ENCODE results near the gene CEP164.
"Not testable (repeated sequence)": the region's sequence is repeated elsewhere in the genome, so short reads cannot be mapped to it uniquely, and the experiment has no call there.

The CEP164 gene

DNA sequence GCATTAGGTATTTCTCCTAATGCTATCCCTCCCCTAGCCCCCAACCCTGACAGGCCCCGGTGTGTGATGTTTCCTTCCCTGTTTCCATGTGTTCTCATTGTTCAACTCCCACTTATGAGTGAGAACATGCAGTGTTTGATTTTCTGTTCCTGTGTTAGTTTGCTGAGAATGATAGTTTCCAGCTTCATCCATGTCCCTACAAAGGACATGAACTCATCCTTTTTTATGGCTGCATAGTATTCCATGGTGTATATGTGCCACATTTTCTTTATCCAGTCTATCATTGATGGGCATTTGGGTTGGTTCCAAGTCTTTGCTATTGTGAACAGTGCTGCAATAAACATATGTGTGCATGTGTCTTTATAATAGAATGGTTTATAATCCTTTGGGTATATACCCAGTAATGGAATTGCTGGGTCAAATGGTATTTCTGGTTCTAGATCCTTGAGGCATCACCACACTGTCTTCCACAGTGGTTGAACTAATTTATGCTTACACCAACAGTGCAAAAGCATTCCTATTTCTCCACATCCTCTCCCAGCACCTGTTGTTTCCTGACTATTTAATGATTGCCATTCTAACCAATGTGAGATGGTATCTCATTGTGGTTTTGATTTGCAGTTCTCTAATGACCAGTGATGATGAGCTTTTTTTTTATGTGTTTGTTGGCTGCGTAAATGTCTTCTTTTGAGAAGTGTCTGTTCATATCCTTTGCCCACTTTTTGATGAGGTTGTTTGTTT is 71.6 kb downstream of the CEP164 start:
- DNase-seq, result not testable (repeated sequence)

DNA sequence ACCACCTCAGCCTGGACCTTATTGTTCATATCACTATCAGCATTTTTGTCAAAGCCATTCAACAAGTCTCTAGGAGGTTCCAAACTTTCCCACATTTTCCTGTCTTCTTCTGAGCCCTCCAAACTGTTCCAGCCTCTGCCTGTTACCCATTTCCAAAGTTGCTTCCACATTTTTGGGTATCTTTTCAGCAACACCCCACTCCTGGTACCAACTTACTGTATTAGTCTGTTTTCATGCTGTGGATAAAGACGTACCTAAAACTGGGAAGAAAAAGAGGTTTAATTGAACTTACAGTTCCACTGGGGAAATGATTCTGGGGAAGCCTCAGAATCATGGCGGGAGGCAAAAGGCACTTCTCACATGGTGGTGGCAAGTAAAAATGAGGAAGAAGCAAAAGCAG is 78.2 kb downstream of the CEP164 start:
- not testable (repeated sequence) for DNase-seq

DNA sequence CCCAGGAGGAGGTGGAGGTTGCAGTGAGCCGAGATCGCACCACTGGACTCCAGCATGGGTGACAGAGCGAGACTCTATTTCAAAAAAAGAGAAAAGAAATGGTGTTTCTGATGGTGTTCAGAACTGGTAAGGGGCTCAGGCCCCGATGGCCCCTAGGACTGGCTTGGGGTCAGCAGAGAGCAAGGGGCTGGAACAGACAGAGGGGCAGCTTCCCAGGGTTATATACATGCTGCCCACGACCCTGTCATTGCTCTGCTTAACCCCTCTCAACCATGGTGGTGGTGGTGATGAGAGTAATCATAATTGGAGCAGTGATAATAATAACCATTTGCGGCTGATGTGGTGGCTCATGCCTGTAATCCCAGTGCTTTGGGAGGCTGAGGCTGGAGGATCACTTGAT is 79.4 kb downstream of the CEP164 start:
- DNase-seq, result no peak

DNA sequence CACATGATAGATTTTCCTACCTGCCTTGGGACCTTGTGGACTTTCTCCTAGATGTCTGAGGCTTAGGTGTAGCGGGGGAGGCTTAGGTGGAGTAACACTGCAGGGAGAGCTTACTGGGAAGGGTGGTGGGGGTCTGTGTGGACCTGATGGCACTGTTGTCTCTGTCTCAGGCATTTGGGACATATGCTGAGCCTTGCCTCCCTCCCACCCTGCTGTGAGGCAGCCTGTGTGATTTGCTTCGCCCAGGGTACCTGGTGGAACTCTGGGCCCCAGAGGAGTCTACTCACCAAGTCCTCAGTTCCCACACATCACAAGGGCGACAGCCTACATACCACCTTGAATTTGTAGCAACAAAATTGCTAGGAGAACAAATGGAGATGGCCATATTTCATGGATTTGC is 80.7 kb downstream of the CEP164 start:
- no peak for DNase-seq

DNA sequence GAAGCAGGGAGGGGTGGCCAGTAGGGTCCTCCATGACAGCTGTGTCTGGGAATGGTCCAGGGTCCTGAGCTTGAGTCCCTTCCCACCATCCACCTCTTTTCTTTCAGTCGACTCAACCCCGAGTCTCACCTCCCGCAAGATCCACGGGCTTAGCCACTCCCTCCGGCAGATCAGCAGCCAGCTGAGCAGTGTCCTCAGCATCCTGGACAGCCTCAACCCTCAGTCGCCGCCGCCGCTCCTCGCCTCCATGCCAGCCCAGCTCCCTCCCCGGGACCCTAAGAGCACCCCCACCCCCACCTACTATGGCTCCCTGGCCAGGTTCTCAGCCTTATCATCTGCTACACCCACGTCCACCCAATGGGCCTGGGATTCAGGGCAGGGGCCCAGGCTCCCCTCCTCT is 81.9 kb downstream of the CEP164 start:
- no peak for DNase-seq

DNA sequence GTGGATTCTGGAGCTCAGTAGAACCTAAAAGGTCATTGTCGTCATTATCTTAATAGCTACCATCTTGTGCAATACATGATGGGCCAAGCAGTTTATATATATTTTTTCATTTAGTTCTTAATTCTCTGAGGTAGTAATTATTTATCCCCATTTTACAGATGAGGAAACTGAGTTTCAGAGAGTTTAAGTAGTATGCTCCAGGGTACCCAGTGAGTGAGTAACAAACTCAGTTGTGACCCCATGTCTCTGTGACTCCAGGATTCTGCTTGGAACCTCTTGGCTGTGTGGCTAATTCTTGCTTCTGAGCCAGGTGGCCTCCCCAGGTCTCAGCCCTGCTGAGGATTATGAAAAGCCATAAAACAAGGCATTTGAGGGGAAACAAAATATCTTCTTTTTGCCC is 82.6 kb downstream of the CEP164 start:
- DNase-seq, result no peak

DNA sequence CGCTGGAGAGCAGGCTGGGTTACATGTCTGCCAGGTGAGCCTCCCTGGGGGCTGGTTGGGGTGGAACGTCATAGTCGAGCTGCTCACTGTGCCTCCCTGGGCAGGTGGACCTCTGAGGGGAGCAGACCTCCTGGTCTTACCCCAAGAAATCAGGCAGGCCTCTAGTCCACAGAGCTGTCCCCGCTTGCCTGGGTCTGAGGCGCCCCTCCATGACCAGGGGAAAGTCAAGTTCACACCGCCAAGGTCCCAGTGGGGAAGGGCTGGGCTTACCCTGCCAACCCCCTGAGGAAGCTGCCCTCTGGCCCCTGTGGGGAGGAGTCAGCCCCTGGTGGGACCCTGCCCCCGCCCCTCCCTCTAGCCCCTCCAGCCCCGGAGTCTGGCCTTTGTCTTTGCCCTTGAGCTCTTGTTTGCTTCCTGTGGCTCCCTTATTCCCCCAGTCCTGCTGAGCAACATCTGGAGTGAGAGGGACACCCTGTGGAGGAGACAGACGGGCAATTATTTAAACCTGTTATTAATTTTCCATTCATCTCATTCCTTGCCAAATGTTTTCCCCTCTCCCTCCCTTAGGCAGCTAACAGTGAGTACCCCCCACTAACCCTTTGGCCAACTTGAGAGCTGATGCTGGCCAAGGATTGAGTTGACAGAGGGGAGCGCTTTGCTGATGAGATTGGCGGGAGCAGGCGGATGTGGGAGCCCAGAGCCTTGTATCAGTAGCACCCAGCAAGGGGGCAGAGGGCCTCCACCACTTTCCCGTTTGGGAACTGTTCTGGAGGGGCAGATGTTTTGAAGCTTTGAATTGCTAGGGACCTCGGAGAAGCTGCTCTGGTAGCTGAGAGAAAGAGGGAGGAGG is 83.4 kb downstream of the CEP164 start:
- no peak for DNase-seq

DNA sequence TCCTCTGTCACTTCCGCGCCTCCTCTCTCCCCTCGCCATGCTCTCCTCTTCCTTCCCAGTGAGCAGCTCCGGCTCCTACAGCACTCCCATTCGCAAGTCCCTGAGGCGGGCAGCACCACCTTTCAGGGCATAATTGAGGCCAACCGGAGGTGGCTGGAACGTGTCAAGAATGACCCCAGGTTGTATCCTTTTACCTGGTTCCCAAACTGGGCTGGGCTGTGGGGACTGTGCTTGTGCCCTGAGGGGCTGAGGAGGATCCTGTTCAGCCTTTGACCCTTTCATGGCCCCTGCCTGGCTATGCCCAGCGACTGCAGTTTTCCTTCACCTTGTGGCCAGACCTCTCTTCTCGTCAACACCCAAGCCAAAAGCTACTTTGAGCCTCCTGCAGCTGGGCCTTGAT is 84.1 kb downstream of the CEP164 start:
- no peak for DNase-seq

DNA sequence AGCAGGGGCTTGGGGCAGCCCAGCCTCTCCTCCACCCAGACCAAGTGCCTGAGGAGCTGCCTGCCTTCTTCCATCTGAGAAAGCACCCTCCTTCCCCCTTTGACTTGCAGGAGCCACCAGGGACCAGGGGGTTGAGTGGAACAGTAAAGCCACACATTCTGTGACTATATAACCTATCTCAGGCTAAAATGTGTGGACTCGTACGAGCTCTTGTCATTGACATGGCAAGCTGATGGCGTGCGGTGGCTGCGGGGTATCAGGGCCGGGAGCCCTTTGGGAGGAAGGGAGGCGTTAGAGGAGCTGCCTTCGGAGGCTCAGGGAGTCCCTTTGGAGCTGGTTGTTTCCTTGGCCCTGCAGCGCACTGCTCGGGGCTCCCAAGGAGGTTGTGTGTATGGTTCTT is 84.5 kb downstream of the CEP164 start:
- no peak for DNase-seq

DNA sequence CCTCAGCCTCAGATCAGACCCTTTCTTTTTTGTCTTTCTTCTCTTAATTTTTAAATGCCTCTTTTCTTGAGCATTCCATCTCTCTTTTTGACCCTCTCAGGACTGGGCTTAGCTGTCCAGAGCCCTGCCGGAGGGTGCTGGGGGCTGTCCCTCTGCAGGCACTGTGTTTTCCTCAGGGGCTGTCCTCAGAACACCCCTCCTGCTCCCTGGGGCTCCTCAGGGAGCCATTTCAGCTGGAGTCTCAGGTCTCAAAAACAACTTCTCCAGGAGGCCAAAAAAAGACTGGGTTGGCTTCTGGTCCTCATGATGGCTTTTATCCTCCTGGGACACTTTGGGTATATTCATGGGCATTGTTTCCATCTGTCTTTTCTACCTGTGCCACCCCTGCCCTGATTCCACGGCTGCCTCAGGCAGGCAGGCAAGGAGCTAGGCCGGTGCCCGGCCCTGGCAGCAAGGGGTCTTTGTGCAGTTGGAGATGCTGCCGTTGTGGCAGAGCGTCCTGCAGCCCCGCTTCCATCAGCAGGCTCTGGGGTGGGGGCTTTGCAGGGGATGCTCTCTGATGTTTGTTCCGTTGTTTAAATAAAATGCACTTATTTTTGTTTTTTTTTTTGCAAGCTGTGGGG is 85.1 kb downstream of the CEP164 start:
- DNase-seq, result no peak

DNA sequence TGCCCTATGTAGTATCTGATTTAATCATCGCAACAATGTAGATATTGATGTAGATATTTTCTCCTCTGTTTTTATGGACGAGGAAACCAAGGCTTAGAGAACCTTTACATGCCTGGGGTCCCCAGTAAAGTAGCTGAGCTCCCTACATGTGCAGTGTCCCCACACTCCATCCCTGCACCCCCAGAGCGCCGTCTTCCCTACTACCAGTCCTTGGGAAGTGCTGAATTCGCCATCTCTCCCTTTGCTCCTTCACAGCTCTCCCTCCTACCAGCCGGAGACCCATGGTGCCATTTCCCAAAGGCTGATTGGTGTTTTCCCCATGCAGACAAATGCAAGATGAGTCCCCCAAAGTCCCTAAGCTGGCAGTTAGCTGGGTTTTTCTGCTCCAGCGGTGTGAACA is 86.0 kb downstream of the CEP164 start:
- no peak for DNase-seq

DNA sequence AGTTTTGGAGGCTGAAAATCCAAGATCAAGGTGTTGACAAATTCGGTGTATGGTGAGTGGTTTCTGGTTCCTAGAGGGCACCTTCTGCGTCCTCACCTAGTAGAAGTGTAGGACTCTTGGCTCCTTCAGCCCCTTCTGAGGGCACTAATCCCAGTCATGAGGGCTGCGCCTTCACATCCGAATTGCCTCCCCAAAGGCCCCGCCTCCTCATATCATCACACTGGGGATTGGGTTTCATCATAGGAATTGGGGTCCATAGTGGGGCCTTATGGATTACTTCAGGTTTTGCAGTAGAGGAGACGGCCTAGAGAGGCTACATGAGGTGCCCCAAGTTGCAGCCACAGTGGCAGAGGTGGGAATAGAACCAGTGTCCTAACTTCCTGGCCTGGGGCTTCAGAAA is 87.1 kb downstream of the CEP164 start:
- DNase-seq, result no peak

DNA sequence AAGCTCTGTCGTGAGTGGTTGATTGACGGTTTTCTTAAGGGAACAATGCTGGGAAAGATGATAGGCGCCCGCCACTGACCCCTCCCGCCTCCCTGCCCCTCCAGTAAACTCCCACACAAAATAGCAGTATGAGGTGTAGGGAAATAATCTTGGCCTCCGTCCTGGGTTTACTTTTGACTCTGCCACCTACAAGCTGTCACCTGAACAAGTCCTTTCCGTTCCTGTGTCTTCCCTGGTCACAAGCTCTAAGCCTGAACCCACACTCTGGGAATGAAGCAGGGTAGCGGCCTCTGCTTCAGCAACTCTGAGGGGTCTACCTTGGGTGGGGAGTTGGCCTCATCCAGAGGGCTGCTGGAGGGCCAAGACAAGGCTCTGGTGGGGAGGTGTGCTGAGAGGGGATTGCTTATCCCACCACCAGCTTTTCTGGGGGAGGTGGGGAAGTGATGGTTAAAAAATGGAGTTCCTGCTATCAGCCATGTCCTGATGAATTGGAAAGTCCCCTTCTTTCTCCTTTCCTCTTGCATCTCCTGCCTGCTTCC is 87.8 kb downstream of the CEP164 start:
- DNase-seq, result no peak

DNA sequence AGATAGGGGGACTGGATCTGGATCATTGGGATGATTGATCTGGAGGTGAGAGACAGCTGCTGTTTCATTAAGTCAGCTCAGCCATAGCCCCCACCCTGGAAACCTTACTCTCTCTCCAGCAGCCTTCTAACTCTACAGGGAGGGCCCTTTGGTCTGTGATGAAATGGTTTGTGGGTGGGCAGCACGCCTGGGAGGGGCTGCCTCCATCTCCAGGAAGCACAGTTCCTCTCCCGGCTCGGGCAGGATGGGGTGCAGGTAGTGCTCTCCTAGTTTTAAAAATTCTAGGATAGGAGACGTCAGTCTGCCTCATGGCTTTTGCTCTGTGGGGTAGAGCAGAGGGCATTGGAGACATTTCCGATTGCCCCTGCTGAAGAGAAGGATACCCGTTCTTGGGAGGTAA is 89.7 kb downstream of the CEP164 start:
- DNase-seq, result no peak

DNA sequence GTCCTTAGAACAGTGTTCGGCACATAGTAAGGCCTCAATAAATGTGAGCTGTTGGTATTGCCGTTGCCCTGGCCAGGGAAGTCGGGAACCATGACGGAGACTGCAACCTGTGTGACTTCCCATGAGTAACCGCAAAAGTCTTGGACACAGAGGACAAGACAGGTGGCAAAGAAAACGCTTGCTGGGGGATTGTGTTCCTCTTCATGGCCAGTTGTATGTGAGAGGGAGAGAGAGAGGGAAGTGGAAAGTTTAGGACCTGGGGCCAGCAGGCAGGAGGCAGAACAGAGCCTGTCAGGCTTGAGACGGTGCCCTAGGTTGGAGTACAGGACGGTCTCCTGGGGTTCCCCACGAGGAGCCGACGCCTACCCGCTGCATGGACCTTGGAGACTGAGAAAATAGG is 90.2 kb downstream of the CEP164 start:
- no peak for DNase-seq

DNA sequence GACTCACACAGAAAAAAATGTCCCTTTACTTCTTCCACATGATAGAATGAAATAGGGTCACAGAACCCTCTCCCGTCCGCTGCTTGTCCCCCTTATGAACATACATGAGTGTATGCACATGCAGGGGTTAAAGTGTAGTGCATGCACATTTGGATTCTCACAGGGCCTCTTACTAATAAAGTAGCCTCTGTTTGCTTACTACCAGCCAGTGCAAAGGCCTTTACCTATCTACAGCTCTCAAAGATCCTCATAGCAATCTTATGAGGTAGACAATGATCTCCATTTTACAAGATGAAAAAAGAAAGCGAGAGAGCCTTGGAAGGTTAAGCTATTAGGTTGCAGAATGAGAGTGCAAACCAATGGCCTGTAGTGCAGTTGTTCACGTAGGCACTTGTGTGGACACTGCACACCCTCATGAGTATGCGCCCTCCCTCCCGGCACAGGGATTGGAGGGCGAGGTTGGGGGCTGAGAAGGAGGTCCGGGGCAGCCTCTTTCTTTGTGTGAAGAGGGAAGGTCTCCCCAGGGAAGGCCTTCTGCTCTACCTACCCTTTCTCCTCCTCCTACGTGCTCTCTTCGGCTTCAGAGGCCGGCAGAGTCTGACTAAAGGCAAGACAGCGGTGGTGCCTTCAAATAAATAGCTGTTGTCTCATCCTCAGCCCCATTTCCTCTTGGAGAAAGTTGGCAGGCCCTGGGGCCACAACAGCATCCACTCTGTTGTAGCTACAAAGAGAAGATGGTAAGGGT is 91.3 kb downstream of the CEP164 start:
- no peak for DNase-seq

DNA sequence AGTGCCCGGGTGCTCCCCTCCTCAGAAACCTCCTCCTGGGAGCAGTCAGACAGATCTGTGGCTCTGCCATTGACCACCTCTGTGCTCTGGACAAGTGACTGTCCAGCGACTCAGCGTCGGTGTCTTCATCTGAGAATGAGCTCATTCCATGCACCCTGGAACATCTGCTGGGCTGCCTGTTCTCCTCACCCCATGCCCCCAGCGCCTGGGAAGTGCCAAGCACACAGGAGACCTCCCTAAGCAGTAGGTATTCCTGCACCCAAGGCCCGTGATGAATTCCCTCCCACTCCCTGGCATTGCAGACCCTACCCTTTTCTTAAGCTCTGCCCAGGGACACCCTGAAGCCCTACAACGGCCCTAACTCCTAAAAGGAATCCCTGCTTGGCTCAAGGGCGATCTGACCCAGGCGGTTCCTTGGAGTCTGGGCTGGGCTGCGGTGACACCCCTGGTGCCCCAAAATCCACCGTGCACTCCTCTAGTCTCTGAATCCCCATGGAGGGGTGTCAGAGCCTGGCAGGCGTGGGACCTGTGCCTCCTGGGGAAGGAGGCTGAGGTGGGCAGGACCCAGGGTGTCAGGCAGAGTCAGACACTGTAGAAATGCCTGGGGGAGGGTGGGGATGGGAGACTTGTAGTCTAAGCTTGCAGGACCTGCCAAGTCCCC is 92.0 kb downstream of the CEP164 start:
- DNase-seq, result no peak

DNA sequence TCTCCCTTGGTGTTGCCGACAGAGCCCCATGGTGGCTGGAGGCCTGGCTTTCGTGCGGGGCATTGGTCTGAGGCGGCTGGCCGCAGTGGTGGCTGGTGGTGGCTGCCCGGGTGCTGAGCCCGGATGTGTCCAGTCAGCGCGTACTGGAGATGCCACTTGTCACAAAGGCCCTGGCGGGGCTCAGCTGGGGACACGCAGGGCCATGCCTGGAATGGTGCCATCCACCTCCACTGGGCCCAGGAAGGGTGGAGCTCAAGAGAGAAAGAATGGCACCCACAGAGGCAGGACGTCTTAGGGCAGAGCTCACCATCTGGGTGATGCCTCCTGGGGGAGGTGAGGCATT is 92.5 kb downstream of the CEP164 start:
- no peak for DNase-seq

DNA sequence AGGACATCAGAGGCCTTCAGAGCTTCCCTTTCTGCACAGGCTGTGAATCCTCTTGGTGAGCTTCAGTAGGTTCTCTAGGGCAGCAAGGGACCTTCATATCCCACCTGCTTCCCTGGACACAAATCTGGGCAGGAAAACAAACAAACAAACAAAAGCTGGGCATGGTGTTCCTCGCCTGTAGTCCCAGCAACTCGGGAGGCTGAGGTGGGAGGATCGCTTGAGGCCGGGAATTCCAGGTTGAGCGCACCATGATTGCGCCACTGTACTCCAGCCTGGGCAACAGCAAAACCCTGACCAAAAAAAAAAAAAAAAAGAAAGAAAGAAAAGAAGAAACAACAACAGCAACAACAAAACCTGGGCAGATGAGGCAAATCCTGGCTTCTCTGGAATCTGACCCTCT is 92.9 kb downstream of the CEP164 start:
- DNase-seq, result no peak

DNA sequence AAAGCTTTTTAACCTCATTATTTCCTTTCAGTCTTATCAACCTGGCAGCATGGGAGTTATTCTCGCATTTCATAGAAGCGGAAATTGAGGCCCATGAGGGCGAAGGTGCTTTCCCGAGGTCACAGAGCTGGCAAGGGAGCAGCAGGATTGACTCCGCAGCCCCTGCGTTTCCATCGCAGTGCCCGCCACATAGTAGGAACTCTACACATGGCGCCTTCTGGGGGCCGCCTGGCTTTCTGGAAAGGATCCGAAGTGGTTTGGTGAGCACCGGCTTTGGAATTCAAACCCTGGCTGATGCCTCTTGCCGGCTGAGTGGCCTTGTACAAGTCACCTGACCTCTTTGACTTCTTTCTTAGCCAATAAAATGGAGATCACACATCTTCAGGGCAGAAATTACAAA is 93.4 kb downstream of the CEP164 start:
- no peak for DNase-seq

DNA sequence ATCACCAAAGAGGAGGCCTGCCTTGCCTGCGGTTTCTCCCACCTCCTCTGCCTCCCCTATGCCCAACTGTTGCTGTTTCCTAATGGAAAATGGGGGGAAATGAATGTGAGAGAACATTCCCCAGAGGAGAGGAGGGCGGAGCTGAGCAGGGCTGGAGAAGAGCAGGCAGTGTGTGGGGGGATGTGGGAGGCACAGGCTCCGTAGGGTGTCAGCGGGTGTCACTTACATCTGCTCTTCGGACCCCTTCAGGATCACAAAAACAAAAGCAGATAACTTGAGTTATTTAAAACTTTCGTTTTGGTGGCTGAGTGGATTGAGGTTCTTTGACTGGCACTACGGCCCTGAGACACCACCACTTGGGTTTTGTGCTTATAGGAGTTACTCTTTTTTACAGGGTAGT is 93.8 kb downstream of the CEP164 start:
- DNase-seq, result no peak

DNA sequence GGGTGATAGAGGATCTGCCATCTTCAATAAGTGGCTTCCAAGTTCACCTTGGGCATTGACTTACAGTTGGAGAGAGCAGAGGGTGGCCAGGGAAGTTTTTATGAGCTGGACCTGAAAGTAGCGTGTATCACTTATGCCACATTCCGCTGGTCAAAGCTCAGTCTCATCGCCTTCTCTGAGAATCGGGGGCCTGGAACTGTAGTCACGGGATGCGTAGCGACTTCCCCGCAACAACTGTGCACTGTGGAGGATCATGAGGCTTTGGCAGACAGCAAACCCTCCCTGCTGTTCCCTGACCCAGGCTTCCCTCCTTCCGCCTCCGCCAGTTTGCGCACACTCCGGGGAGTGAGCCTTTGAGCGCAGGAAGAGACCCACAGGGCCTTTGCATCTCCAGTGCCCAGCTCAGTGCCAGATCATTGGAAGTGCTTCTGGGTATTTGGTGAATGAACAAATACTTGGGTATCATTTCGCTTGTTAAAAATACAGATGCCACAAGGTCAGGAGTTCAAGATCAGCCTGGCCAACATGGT is 95.5 kb downstream of the CEP164 start:
- DNase-seq, result no peak
